ENCODE measurements around the gene PHYHIPL. TPM values are rescaled to one million over a fixed set of nuclear protein-coding genes. Genes with fewer than 3 reads are reported as not detected.
"Not testable (repeated sequence)": the region's sequence is repeated elsewhere in the genome, so short reads cannot be mapped to it uniquely, and the experiment has no call there.

Gene PHYHIPL
- total RNA-seq, 1 experiment from 2014 or later = not detected

GRCh38 chr10:59227136-59227673, 50.8 kb downstream of the PHYHIPL start:
- Histone ChIP-seq H3K4me3 (ENCODE audit: insufficient read depth, low read depth, low read length) (no peak overlapping the region), H3K27me3 (ENCODE audit: control insufficient read depth, insufficient read depth, low read length) (no peaks in the 10 kb centered on the region), H3K36me3 (replicated peaks; ENCODE audit: control insufficient read depth, insufficient read depth, low read length) (no peaks in the 10 kb centered on the region)
- no peak for DNase-seq

GRCh38 chr10:59229441-59229840, 53.0 kb downstream of the PHYHIPL start:
- no peaks in the 10 kb centered on the region for H3K36me3 ChIP-seq (replicated peaks; ENCODE audit: control insufficient read depth, insufficient read depth, low read length)
- H3K4me3 ChIP-seq (ENCODE audit: insufficient read depth, low read depth, low read length) = no peak overlapping the region
- DNase-seq = no peak
- no peaks in the 10 kb centered on the region for H3K27me3 ChIP-seq (ENCODE audit: control insufficient read depth, insufficient read depth, low read length)

- DNase-seq = no peak
- Histone ChIP-seq H3K4me3 (ENCODE audit: insufficient read depth, low read depth, low read length) (no peak overlapping the region), H3K36me3 (replicated peaks; ENCODE audit: control insufficient read depth, insufficient read depth, low read length) (no peaks in the 10 kb centered on the region)
Observed at GRCh38 chr10:59234194-59234593, 57.8 kb downstream of the PHYHIPL start.

GRCh38 chr10:59234816-59235429, 58.5 kb downstream of the PHYHIPL start:
- Histone ChIP-seq H3K4me3 (ENCODE audit: insufficient read depth, low read depth, low read length) (no peak overlapping the region), H3K27me3 (ENCODE audit: control insufficient read depth, insufficient read depth, low read length) (no peaks in the 10 kb centered on the region), H3K36me3 (replicated peaks; ENCODE audit: control insufficient read depth, insufficient read depth, low read length) (no peaks in the 10 kb centered on the region)
- peak; percentile 4 for DNase-seq

More at GRCh38 chr10:59234194-59234593, 57.8 kb downstream of the PHYHIPL start:
- no peaks in the 10 kb centered on the region for H3K27me3 ChIP-seq (ENCODE audit: control insufficient read depth, insufficient read depth, low read length)

- DNase-seq = no peak
- Histone ChIP-seq H3K27me3 (ENCODE audit: control insufficient read depth, insufficient read depth, low read length) (no peaks in the 10 kb centered on the region), H3K4me3 (ENCODE audit: insufficient read depth, low read depth, low read length) (no peak overlapping the region), H3K36me3 (replicated peaks; ENCODE audit: control insufficient read depth, insufficient read depth, low read length) (no peaks in the 10 kb centered on the region)
Observed at GRCh38 chr10:59236064-59236697, 59.7 kb downstream of the PHYHIPL start.

- Histone ChIP-seq H3K27me3 (ENCODE audit: control insufficient read depth, insufficient read depth, low read length) (no peaks in the 10 kb centered on the region), H3K4me3 (ENCODE audit: insufficient read depth, low read depth, low read length) (no peak overlapping the region), H3K36me3 (replicated peaks; ENCODE audit: control insufficient read depth, insufficient read depth, low read length) (no peaks in the 10 kb centered on the region)
- DNase-seq = no peak
Observed at GRCh38 chr10:59237775-59238174, 61.3 kb downstream of the PHYHIPL start.

- not testable (repeated sequence) for H3K36me3 ChIP-seq (replicated peaks; ENCODE audit: control insufficient read depth, insufficient read depth, low read length); H3K27me3 ChIP-seq (ENCODE audit: control insufficient read depth, insufficient read depth, low read length); H3K4me3 ChIP-seq (ENCODE audit: insufficient read depth, low read depth, low read length); DNase-seq
Observed at GRCh38 chr10:59239108-59239507, 62.7 kb downstream of the PHYHIPL start.

- DNase-seq = peak; percentile 7
- Histone ChIP-seq H3K4me3 (ENCODE audit: insufficient read depth, low read depth, low read length) (no peak overlapping the region), H3K36me3 (replicated peaks; ENCODE audit: control insufficient read depth, insufficient read depth, low read length) (no peaks in the 10 kb centered on the region), H3K27me3 (ENCODE audit: control insufficient read depth, insufficient read depth, low read length) (no peaks in the 10 kb centered on the region)
Observed at GRCh38 chr10:59240582-59241183, 64.2 kb downstream of the PHYHIPL start.

- DNase-seq = no peak
- Histone ChIP-seq H3K27me3 (ENCODE audit: control insufficient read depth, insufficient read depth, low read length) (no peaks in the 10 kb centered on the region), H3K4me3 (ENCODE audit: insufficient read depth, low read depth, low read length) (no peak overlapping the region), H3K36me3 (replicated peaks; ENCODE audit: control insufficient read depth, insufficient read depth, low read length) (no peaks in the 10 kb centered on the region)
Observed at GRCh38 chr10:59242057-59242456, 65.6 kb downstream of the PHYHIPL start.

- H3K4me3 ChIP-seq (ENCODE audit: insufficient read depth, low read depth, low read length) = no peak overlapping the region
- H3K27me3 ChIP-seq (ENCODE audit: control insufficient read depth, insufficient read depth, low read length) = no peaks in the 10 kb centered on the region
- H3K36me3 ChIP-seq (replicated peaks; ENCODE audit: control insufficient read depth, insufficient read depth, low read length) = no peaks in the 10 kb centered on the region
- DNase-seq = no peak
Observed at GRCh38 chr10:59242991-59243390, 66.5 kb downstream of the PHYHIPL start.

- Histone ChIP-seq H3K4me3 (ENCODE audit: insufficient read depth, low read depth, low read length) (no peak overlapping the region), H3K27me3 (ENCODE audit: control insufficient read depth, insufficient read depth, low read length) (no peaks in the 10 kb centered on the region), H3K36me3 (replicated peaks; ENCODE audit: control insufficient read depth, insufficient read depth, low read length) (no peaks in the 10 kb centered on the region)
- DNase-seq = no peak
Observed at GRCh38 chr10:59243611-59244195, 67.3 kb downstream of the PHYHIPL start.

- no peaks in the 10 kb centered on the region for H3K36me3 ChIP-seq (replicated peaks; ENCODE audit: control insufficient read depth, insufficient read depth, low read length)
- no peaks in the 10 kb centered on the region for H3K27me3 ChIP-seq (ENCODE audit: control insufficient read depth, insufficient read depth, low read length)
- DNase-seq = no peak
- no peak overlapping the region for H3K4me3 ChIP-seq (ENCODE audit: insufficient read depth, low read depth, low read length)
Observed at GRCh38 chr10:59244871-59245270, 68.4 kb downstream of the PHYHIPL start.

- no peak for DNase-seq
- H3K27me3 ChIP-seq (ENCODE audit: control insufficient read depth, insufficient read depth, low read length) = no peaks in the 10 kb centered on the region
- H3K4me3 ChIP-seq (ENCODE audit: insufficient read depth, low read depth, low read length) = no peak overlapping the region
- H3K36me3 ChIP-seq (replicated peaks; ENCODE audit: control insufficient read depth, insufficient read depth, low read length) = no peaks in the 10 kb centered on the region
Observed at GRCh38 chr10:59245686-59246085, 69.2 kb downstream of the PHYHIPL start.

GRCh38 chr10:59252491-59252890, 76.0 kb downstream of the PHYHIPL start:
- H3K27me3 ChIP-seq (ENCODE audit: control insufficient read depth, insufficient read depth, low read length) = no peaks in the 10 kb centered on the region
- no peaks in the 10 kb centered on the region for H3K36me3 ChIP-seq (replicated peaks; ENCODE audit: control insufficient read depth, insufficient read depth, low read length)
- no peak for DNase-seq
- H3K4me3 ChIP-seq (ENCODE audit: insufficient read depth, low read depth, low read length) = no peak overlapping the region

GRCh38 chr10:59255463-59255862, 79.0 kb downstream of the PHYHIPL start:
- H3K27me3 ChIP-seq (ENCODE audit: control insufficient read depth, insufficient read depth, low read length) = no peaks in the 10 kb centered on the region
- no peak overlapping the region for H3K4me3 ChIP-seq (ENCODE audit: insufficient read depth, low read depth, low read length)
- H3K36me3 ChIP-seq (replicated peaks; ENCODE audit: control insufficient read depth, insufficient read depth, low read length) = no peaks in the 10 kb centered on the region
- DNase-seq = no peak

Data from H7 (cell line).